A673 (cell line): ENCODE data around the gene GLRA1. TPM values are rescaled to one million over a fixed set of nuclear protein-coding genes. Genes with fewer than 3 reads are reported as not detected.

Source experiments
- BruUV-seq: library from RNA; stranded (reverse); fragments of 400-500 nt; replicated peaks from 2 replicates; lab custom pipeline; 2021; lab: Mats Ljungman, UMichigan
- CTCF ChIA-PET: fragments of 300-600 bp; sonication (Branson Sonifier 250); formaldehyde crosslinking; loops from one replicate; lab custom pipeline; 2022; ENCODE audit warnings: antibody characterized with exemption; lab: Charles Lee
- POLR2A ChIA-PET: fragments of 300-600 bp; sonication (Branson Sonifier 250); formaldehyde crosslinking; loops from one replicate; lab custom pipeline; 2022; ENCODE audit warnings: antibody characterized with exemption; ENCODE audit not compliant: low non-redundant PET; lab: Charles Lee
- DNase-seq: peaks from one replicate; pipeline ENCODE4 v3.0.0-alpha.2; 2015; ENCODE audit warnings: low spot score
- H3K27ac ChIP-seq: fragments of 200-600 bp; sonication (generic); 2 replicates; pipeline ENCODE4 v1.5.1; 2016; ENCODE audit warnings: mixed run types, low read depth, mild to moderate bottlenecking, mixed read lengths, antibody characterized with exemption, low read length; ENCODE audit not compliant: poor library complexity, severe bottlenecking
- H3K27me3 ChIP-seq: fragments of 200-600 bp; sonication (generic); replicated peaks from 2 replicates; pipeline ENCODE4 v1.6.1; 2017; ENCODE audit warnings: mixed run types, low read depth, mild to moderate bottlenecking, mixed read lengths, antibody characterized with exemption, low read length; ENCODE audit not compliant: insufficient read depth, poor library complexity
- H3K36me3 ChIP-seq: fragments of 200-600 bp; sonication (generic); 2 replicates; pipeline ENCODE4 v1.6.1; 2016; ENCODE audit warnings: mixed run types, mild to moderate bottlenecking, mixed read lengths, antibody characterized with exemption, low read length; ENCODE audit not compliant: insufficient read depth, poor library complexity, severe bottlenecking
- H3K4me1 ChIP-seq: fragments of 200-600 bp; sonication (generic); 2 replicates; pipeline ENCODE4 v1.6.1; 2017; ENCODE audit warnings: mixed run types, mild to moderate bottlenecking, mixed read lengths, antibody characterized with exemption, low read length; ENCODE audit not compliant: insufficient read depth, poor library complexity, severe bottlenecking
- H3K4me3 ChIP-seq: fragments of 200-600 bp; sonication (generic); 2 replicates; pipeline ENCODE4 v1.5.1; 2016; ENCODE audit warnings: low read depth, mixed run types, mild to moderate bottlenecking, mixed read lengths, low read length; ENCODE audit not compliant: poor library complexity, severe bottlenecking
- H3K9me3 ChIP-seq: fragments of 200-600 bp; sonication (generic); 2 replicates; pipeline ENCODE4 v1.6.1; 2016; ENCODE audit warnings: mixed run types, low read depth, mild to moderate bottlenecking, mixed read lengths, antibody characterized with exemption, low read length; ENCODE audit not compliant: poor library complexity, severe bottlenecking
- EZH2 ChIP-seq: fragments of 200-600 bp; sonication (generic); IDR thresholded peaks from 2 replicates; pipeline ENCODE4 v1.6.1; 2017; ENCODE audit warnings: borderline replicate concordance, low read depth, mild to moderate bottlenecking, mixed read lengths, antibody characterized with exemption, low read length; ENCODE audit not compliant: poor library complexity, severe bottlenecking
- intact Hi-C: fragments of 100-400 bp; cut with micrococcal nuclease; formaldehyde crosslinking; loops from one replicate; pipeline ENCODE4 v1.10.0; 2022; ENCODE audit not compliant: unreplicated experiment
- total RNA-seq: library from RNA; stranded (reverse); gene quantifications from 2 replicates; pipeline ENCODE4 v1.2.3, GENCODE V29; 2021
- TF ChIP-seq, protein P1 (sequence below): fragments of 300-800, 200-600 bp; sonication (generic); conservative IDR thresholded peaks from 2 replicates; pipeline ENCODE4 v1.5.1; 2017; ENCODE audit warnings: low read depth, mild to moderate bottlenecking, antibody characterized with exemption, low read length, moderate library complexity, mixed read lengths

Gene GLRA1
- total RNA-seq, 1 experiment from 2014 or later, result not detected

DNA sequence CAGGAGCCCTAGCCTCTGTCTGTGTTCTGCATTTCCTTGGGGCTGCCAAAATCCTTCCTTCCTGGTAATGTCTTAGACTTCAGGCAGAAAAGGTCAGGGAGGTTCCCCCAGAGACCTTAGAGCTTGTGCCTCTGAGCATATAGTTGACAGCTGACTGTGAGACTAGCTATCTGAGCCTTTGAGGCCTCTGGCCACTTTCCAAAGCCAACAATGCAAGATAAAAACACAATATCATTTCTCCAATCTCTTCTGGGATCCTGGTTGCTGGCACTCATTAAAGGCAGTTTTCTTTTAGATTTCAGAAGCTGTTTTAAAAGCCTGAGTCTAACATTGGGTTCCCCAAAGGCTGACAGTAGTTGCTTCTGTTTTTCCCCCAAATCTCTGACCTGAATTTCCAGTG lies 13.2 kb upstream of the GLRA1 start:
- POLR2A ChIA-PET, result no interaction called here
- no TSS peak for BruUV-seq
- H3K27ac ChIP-seq, result no peak overlapping the region
- no peak for DNase-seq
- no peak overlapping the region for H3K4me3 ChIP-seq
- peaks cover 2% of the 10 kb centered on the region for H3K27me3 ChIP-seq
- CTCF ChIA-PET, result no interaction called here
- TF ChIP-seq EZH2, result no peak
- TF ChIP-seq, protein P1, sequence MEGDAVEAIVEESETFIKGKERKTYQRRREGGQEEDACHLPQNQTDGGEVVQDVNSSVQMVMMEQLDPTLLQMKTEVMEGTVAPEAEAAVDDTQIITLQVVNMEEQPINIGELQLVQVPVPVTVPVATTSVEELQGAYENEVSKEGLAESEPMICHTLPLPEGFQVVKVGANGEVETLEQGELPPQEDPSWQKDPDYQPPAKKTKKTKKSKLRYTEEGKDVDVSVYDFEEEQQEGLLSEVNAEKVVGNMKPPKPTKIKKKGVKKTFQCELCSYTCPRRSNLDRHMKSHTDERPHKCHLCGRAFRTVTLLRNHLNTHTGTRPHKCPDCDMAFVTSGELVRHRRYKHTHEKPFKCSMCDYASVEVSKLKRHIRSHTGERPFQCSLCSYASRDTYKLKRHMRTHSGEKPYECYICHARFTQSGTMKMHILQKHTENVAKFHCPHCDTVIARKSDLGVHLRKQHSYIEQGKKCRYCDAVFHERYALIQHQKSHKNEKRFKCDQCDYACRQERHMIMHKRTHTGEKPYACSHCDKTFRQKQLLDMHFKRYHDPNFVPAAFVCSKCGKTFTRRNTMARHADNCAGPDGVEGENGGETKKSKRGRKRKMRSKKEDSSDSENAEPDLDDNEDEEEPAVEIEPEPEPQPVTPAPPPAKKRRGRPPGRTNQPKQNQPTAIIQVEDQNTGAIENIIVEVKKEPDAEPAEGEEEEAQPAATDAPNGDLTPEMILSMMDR, result no peak
- H3K4me1 ChIP-seq, result no peaks in the 10 kb centered on the region
- H3K36me3 ChIP-seq, result no peaks in the 10 kb centered on the region
- intact Hi-C loops, result no loop called here
- no peaks in the 10 kb centered on the region for H3K9me3 ChIP-seq

DNA sequence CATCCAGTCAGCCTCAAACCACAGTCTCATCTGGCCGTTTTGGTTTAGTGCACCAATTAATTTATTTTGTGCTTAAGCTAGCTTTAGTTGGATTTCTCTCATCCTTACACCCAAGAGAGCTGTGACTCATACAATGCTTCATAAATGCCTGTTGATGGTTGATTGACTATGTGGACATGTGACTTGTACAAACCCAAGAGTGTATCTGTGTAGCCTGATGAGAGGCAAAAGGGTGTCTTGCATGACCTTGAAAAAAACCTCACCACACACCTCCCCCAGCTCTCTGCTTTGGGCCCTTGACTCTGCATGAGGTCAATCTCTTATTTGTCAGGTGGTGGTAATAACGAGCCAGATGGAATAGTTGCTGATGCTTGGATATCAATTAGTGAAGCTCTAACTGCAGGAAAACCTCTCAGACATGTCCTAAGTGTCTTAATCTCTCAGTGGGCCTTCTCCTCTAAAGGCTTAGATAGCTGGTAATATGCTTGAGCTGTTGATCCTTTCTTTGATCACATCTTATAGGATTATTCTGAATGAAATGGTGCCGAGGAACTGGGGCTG lies 10.6 kb upstream of the GLRA1 start:
- CTCF ChIA-PET, result no interaction called here
- intact Hi-C loops, result no loop called here

DNA sequence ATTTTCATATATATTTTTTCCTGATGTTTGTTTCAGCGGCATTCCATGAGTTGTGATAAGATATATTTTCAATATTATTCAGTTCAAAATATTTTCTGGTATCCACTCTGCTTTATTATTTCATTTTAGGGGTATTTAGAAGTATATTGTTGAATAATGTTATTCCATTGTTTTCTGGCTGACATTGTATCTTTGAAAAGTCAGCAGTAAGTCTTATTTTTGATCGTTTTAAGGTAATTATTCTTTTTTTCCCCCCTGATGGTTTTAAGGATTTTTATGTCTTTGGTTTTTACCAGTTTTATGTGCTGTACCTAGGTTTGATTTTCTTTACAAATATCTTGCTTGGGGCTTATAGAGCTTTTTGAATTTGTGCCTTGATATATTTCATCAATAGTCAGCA lies 6.6 kb upstream of the GLRA1 start:
- Histone ChIP-seq H3K27ac (no peak overlapping the region), H3K4me1 (no peaks in the 10 kb centered on the region), H3K9me3 (peaks cover 22% of the 10 kb centered on the region), H3K36me3 (no peaks in the 10 kb centered on the region), H3K27me3 (no peaks in the 10 kb centered on the region), H3K4me3 (no peak overlapping the region)
- intact Hi-C loops, result no loop called here
- CTCF ChIA-PET, result no interaction called here
- BruUV-seq, result no TSS peak
- POLR2A ChIA-PET, result no interaction called here
- DNase-seq, result no peak
- TF ChIP-seq EZH2, result no peak
- TF ChIP-seq, protein P1, result no peak

More for the DNA sequence above, 10.6 kb upstream of the GLRA1 start:
- Histone ChIP-seq H3K36me3 (no peaks in the 10 kb centered on the region), H3K4me1 (no peaks in the 10 kb centered on the region), H3K27me3 (no peaks in the 10 kb centered on the region), H3K9me3 (peaks cover 22% of the 10 kb centered on the region), H3K27ac (no peak overlapping the region), H3K4me3 (no peak overlapping the region)
- BruUV-seq, result no TSS peak
- no peak for DNase-seq
- POLR2A ChIA-PET, result interaction anchor here (0.6 kb wide), 1 partner anchor 532 kb away, joined by 3 read pairs; no protein-coding TSS in a partner anchor
- no peak for TF ChIP-seq EZH2
- TF ChIP-seq, protein P1, result no peak
